GM12891 (cell line): ENCODE data around the gene DMD.
A peak's percentile ranks its signal among the peaks of the same experiment; 100 is the strongest.

Experiments
- DNase-seq: peaks from one replicate; pipeline ENCODE4 v3.0.0; 2011; ENCODE audit warnings: low spot score; ENCODE audit not compliant: insufficient read length
- FAIRE-seq: peaks from 2 replicates; lab custom pipeline; 2011; peaks lifted over from hg19 to GRCh38; lab: Jason Lieb, UNC
- PAX5 ChIP-seq: IDR thresholded peaks from 2 replicates; pipeline ENCODE4 v1.6.1; 2011; ENCODE audit warnings: low read length, moderate library complexity, mild to moderate bottlenecking; ENCODE audit not compliant: insufficient read depth, severe bottlenecking
- POLR2A ChIP-seq: IDR thresholded peaks from 2 replicates; pipeline ENCODE4 v1.6.1; 2011; ENCODE audit warnings: low read depth, low read length, control low read depth
- POLR2AphosphoS5 ChIP-seq: IDR thresholded peaks from 2 replicates; pipeline ENCODE4 v1.6.1; 2011; ENCODE audit warnings: low read depth, low read length, control low read depth
- POU2F2 ChIP-seq: IDR thresholded peaks from 2 replicates; pipeline ENCODE4 v1.6.1; 2011; ENCODE audit warnings: low read depth, mild to moderate bottlenecking, control low read depth, low read length, moderate library complexity
- SPI1 ChIP-seq: IDR thresholded peaks from 2 replicates; pipeline ENCODE4 v1.6.1; 2011; ENCODE audit warnings: low read depth, low read length, control low read depth
- TAF1 ChIP-seq: IDR thresholded peaks from 2 replicates; pipeline ENCODE4 v1.6.1; 2011; ENCODE audit warnings: low read depth, low read length, control low read depth

Gene DMD

DNA sequence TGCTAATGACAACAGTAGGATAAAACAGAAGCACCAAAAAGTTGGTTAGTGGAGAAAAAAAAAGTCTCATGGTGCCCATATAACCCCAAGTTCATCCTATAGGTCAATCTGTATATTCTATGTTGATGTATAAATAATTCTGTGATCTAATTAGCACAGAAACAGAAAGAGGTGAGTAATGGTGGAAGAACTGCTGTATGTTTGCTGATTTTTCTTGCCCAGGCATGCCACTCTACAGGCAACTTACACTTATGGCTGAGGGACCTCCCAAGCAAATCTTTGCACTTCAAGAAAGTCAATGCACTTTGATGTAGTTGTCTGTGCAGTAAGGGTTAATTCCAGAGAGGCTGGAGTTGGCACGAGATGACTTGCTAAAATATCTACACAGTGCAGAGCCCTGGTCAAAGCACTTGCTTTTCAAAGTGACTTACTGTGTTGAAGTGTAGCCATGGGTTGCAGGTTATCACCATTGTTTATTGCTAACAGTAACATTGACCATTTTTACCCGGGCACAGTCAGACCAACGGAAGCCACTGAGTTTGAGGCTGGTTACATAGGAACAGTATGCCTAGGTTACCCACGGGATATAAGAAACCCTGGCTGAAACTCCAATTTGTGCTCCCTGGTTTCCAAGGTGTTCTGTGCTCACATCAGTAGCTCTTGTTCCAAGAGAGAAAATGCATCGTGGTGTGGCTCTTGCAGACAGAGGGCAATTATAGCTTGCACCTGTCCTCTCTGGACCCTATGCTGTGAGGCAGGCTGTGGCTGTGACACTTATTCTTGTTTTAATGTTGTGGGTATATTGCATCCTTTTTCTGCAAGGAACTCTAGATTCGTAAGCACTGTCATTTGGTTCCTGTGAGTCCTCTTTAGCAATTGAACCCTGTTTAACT lies 1998.2 kb downstream of the DMD start:
- FAIRE-seq (peak; percentile 85), DNase-seq (no peak)
- TF ChIP-seq SPI1 (no peak), PAX5 (no peak), POLR2A (no peak), TAF1 (no peak), POLR2AphosphoS5 (no peak), POU2F2 (no peak)

DNA sequence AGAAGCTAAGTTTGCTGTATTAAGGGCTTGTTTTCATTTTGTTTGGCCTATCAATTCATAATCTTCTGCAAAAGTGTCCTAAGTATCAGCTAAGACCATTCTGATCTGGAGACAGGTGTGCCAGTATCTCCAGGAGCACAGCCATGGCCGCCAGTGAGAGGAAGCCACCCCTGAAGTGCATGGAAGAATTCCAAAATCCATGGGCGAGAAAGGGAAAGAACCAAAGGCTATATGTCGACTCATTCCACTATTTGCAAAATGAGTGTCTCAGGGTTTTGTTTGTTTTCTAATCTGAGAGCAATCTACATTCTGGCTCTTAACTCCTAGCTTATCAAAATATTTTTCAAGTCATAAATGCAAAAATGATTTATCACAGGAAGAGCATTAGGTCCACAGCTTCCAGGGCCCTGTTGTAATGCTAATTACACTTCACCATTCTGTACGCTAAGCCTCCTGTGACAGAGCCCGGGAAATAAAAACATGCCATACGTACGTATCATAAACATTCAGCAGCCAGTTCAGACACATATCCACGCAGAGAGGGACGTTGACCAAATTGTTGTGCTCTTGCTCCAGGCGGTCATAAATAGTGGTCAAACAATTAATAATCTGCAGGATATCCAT lies 2002.2 kb downstream of the DMD start:
- no peak for TF ChIP-seq POLR2AphosphoS5
- no peak for TF ChIP-seq PAX5
- TF ChIP-seq POU2F2: no peak
- TF ChIP-seq TAF1: no peak
- TF ChIP-seq POLR2A: no peak
- TF ChIP-seq SPI1: no peak
- no peak for DNase-seq
- no peak for FAIRE-seq

DNA sequence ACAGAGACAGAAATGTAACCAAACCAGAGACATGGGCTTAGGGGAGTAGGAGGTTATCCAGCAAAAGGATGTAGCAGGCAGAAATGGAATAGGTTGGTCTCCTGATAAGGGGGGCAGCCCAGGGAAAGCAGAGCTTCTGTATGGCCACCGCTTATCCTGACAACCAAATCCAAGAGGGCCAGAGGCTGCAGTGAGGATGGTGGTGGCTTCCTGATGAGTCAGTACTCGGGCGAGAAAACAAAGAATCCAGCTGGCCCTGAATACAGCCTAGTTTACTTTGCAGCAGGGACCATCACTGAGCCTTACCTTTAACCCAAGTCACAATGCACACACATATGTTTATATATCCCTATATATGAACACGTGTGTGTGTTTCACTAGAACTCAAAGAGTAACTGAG lies 2009.8 kb downstream of the DMD start:
- DNase-seq: no peak
- FAIRE-seq: no peak

DNA sequence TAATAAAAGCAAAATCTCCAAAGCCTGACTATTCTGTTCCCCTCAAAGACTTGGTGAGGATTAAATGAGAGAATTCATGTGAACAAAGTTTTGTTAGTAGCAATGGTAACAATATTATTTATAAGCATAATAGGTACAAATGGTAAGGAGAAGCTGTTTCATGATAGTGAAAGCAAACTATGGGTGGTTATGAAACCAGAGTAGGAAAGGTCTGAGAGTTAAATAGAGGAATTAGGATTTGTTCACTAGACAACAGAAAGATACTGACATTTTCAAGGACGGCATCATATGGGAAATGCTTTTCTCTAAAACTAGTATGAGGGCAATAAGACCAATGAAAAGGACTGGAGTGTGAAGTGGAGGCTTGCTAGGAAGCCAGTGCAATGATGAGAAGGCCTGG lies 2010.9 kb downstream of the DMD start:
- TF ChIP-seq SPI1 (no peak), POU2F2 (no peak), POLR2A (no peak)
- DNase-seq (no peak), FAIRE-seq (peak; percentile 76)

More for the DNA sequence above, 2009.8 kb downstream of the DMD start:
- TF ChIP-seq POLR2AphosphoS5 (no peak), POLR2A (no peak), POU2F2 (no peak), SPI1 (no peak), PAX5 (no peak), TAF1 (no peak)

DNA sequence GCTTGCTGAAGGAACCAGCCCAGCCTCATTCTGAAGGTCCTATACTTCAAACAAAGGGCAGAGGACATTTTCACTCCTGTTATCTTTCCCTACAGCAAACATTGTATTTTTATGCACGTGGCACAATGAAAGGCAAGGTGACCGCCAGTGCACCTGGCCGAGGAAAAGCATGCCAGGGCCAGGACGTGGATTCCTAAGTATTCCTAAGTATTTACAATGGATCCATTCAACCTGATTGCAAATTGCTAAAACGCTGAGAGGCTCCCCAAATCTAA lies 2011.6 kb downstream of the DMD start:
- no peak for TF ChIP-seq PAX5
- TF ChIP-seq POU2F2: no peak
- no peak for TF ChIP-seq TAF1
- TF ChIP-seq POLR2AphosphoS5: no peak
- TF ChIP-seq SPI1: no peak
- TF ChIP-seq POLR2A: no peak
- no peak for DNase-seq

DNA sequence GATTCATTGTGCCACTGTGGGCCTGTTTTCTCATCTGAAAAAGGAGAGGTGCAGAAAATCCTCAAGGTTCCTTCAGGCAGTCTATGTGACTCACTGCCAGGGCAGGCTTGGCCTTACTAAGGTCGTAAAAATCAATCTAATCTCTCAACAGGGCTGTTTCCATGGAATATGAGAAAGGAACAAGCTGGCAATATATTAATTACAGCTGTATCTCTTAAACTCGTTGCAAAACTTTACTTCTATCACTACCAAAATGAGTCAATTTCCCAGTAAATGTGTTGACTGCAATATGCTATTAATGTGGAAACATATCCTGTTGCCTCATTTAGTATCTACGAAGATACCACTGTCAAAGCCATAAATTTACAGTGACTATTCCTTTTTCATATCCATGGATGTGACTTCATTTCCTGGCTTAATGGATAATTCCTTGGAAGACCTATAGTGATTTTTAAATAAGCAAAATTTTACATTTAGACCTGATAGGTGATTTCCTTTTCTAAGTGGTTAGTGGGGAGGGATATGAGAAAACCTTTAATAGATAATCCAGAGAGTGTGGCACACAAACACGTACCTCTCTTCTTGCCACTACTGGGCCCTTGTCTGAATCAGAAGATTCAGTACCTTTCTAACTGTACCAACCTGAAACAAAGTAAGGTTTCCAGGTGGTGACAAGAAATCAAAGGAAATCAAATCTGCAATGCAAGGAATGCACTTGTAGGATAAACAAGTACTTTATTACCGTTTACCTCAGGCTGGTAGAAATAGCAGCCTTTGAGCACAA lies 2012.1 kb downstream of the DMD start:
- TF ChIP-seq TAF1 (no peak), POU2F2 (no peak), POLR2A (no peak), SPI1 (no peak), POLR2AphosphoS5 (no peak), PAX5 (no peak)
- no peak for DNase-seq
- FAIRE-seq: peak; percentile 72

More for the DNA sequence above, 2011.6 kb downstream of the DMD start:
- no peak for FAIRE-seq

DNA sequence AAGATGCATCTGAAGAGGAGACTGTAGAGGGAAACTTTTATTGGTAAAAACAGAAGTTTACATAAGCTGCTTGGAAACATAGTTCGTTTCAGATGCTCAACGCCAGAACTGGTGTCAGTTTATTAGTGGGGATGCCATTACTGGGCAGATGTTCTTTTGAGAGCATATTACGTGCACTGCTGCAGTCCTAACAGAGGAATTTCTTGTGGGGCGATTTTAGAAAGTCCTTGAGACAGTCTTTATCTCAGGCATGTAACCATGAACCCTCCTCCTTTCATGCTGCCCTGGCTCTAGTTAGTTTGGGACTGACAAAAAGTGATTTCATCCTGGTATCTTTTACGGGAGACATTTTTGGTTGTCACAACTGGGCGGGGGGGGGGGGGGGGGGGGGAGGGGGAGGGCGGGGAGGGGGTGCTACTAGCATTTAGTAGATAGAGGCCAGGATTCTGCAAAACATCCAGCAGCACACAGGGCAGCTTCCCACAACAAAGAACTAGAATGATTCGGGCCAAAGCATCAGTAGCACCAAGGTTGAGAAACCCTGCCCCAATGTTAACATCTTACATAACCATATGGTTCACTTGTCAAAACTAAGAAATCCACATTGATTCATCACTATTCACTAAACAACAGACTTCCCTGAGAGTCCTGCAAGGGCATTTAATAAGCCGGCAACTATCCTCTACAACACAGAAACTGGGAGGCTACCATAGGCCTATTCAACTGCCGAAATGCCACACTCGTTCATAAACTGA lies 2021.0 kb downstream of the DMD start:
- no peak for FAIRE-seq
- no peak for DNase-seq
- TF ChIP-seq SPI1 (no peak), POLR2AphosphoS5 (no peak), POU2F2 (no peak), PAX5 (no peak), POLR2A (no peak), TAF1 (no peak)

DNA sequence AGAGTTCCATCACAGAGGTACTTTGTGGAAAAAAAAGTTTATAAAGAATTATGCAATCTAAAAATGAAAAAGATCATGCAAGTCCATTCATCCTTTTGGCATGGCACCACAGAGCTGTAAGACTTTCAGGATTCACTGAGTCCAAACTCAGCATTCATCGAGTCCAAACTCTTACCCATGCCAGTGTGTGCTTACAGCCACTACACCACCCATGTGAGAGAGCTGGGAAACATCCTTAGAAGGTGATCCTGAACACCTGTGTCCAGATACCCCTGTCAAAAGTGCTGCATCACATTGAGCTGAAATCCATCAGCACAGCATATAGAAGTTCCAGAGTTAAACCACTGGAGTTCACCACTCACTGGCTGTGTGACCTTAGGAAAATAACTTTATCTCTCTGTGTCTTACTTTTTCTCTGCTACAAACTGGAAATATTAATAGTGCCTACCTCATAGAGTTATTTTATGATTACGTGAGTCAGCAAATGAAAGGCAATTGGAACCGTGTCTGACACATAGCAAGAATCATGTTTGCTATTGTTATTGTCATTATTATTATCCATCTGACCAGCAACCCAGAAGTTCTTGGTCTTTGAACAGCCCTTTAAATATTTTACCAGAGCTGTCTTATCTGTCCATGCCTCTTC lies 2024.5 kb downstream of the DMD start:
- FAIRE-seq (no peak), DNase-seq (no peak)
- TF ChIP-seq SPI1 (no peak), POU2F2 (no peak), TAF1 (no peak), POLR2A (no peak), PAX5 (no peak), POLR2AphosphoS5 (no peak)

DNA sequence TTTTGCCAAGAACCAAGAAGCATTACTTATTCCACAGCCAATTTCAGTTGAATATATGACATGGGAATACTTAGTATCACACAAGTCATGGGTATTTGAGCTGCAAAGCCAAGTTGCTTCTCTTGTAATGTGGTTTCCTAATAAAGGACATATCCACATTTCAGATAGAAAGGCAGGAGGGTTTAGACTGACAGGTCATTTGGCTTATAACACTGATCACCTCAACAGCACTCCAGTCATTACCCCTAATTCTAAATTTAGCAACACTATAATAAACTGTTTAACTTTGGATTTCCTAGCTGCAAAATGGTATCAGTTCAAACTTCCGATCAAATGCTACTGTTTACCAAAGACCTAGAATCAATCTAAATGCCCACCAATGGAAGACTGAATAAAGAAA lies 2025.5 kb downstream of the DMD start:
- DNase-seq (no peak), FAIRE-seq (no peak)
- TF ChIP-seq POU2F2 (no peak), POLR2A (no peak), SPI1 (no peak), POLR2AphosphoS5 (no peak), TAF1 (no peak), PAX5 (no peak)
